ENCODE measurements around the gene PRR30. TPM values are rescaled to one million over a fixed set of nuclear protein-coding genes. Genes with fewer than 3 reads are reported as not detected.
"Not testable (repeated sequence)": the region's sequence is repeated elsewhere in the genome, so short reads cannot be mapped to it uniquely, and the experiment has no call there.

The PRR30 gene
- total RNA-seq, 4 donors from 2014 or later: not detected

GRCh38 chr2:27182346-27182745 lies 43.1 kb upstream of the PRR30 start:
- Histone ChIP-seq H3K27ac (replicated peaks in 1 of 4) (no peak overlapping the region), H3K36me3 (no peaks in the 10 kb centered on the region), H3K9me3 (no peaks in the 10 kb centered on the region), H3K4me3 (no peak overlapping the region), H3K4me1 (peaks cover 8 to 21% (median 18%) of the 10 kb centered on the region in 4 donors), H3K27me3 (peaks cover 0 to 15% (median 0%) of the 10 kb centered on the region in 4 donors)
- TF ChIP-seq CTCF (IDR thresholded peaks at IDR 0.05) (no peak), POLR2AphosphoS5 (IDR thresholded peaks at IDR 0.05) (no peak), POLR2A (IDR thresholded peaks at IDR 0.05; ENCODE audit: low read depth) (no peak), EP300 (IDR thresholded peaks at IDR 0.05) (no peak)
- no peak for DNase-seq (ENCODE audit: extremely low spot score)
- intact Hi-C loops (cut with DNase I): no loop called here
- WGBS: 66% methylated on average over 4 of the region's 4 CpGs

DNA sequence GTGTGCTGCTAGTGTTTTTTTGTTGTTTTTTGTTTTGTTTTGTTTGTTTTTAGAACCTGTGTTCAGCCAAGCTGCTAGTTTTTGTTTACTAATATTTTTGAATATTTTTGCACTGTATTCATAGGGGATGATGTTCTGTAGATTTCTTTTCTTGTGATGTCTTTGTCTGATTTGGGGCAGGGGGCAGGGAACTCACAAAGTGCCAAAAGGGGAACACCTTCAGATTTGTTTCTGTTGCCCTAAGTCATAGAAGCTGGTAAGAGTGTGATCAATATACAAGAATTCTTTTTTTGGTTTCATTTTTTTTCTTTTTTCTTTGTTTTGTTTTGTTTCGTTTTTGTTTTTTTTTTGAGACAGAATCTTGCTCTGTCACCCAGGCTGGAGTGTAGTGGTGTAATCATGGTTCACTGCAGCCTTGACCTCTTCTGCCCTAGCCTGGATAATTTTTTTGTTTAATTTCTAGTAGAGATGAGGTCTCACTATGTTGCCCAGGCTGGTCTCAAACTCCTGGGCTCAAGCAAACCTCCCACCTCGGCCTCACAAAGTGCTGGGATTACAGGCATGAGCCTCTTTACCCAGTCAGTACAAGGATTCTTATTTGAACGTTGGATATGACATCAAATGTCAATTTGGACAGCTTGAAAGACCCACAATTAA lies 40.3 kb upstream of the PRR30 start:
- WGBS: 71% methylated on average over 3 of the region's 3 CpGs
- intact Hi-C loops (cut with DNase I): no loop called here
- Histone ChIP-seq H3K27me3 (peaks cover 0 to 28% (median 0%) of the 10 kb centered on the region in 4 donors), H3K4me3 (no peak overlapping the region), H3K27ac (replicated peaks in 1 of 4) (no peak overlapping the region), H3K9me3 (no peaks in the 10 kb centered on the region), H3K36me3 (no peaks in the 10 kb centered on the region), H3K4me1 (peaks cover 0 to 3% (median 2%) of the 10 kb centered on the region in 4 donors)
- no peak for DNase-seq (ENCODE audit: extremely low spot score)
- TF ChIP-seq POLR2AphosphoS5 (IDR thresholded peaks at IDR 0.05): no peak
- TF ChIP-seq EP300 (IDR thresholded peaks at IDR 0.05): no peak
- no peak for TF ChIP-seq CTCF (IDR thresholded peaks at IDR 0.05)
- no peak for TF ChIP-seq POLR2A (IDR thresholded peaks at IDR 0.05; ENCODE audit: low read depth)

DNA sequence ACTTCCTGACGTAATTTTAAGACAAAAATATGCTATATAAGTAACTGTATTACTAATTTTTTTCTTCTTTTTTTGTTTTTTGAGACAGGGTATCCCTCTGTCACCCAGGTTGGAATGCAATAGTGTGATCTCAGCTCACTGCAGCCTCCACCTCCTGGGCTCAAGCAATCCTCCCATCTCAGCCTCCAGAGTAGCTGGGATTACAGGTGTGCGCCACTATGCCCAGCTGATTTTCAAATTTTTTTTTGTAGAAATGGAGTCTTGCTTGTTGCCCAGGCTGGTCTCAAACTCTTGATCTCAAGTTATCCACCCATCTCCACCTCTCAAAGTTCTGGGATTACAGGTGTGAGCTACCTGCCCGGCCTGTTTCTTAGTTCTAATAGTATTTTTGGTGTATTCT lies 39.3 kb upstream of the PRR30 start:
- H3K36me3 ChIP-seq: no peaks in the 10 kb centered on the region
- intact Hi-C loops (cut with DNase I): no loop called here
- no peak overlapping the region for H3K27ac ChIP-seq (replicated peaks in 1 of 4)
- H3K27me3 ChIP-seq: peaks cover 0 to 28% (median 0%) of the 10 kb centered on the region in 4 donors
- no peaks in the 10 kb centered on the region for H3K9me3 ChIP-seq
- H3K4me3 ChIP-seq: no peak overlapping the region
- no peaks in the 10 kb centered on the region for H3K4me1 ChIP-seq
- 81% methylated on average over 3 of the region's 3 CpGs for WGBS
- DNase-seq (ENCODE audit: extremely low spot score): no peak
- no peak for TF ChIP-seq CTCF (IDR thresholded peaks at IDR 0.05)
- no peak for TF ChIP-seq EP300 (IDR thresholded peaks at IDR 0.05)
- TF ChIP-seq POLR2AphosphoS5 (IDR thresholded peaks at IDR 0.05): no peak
- TF ChIP-seq POLR2A (IDR thresholded peaks at IDR 0.05; ENCODE audit: low read depth): no peak

- intact Hi-C loops (cut with DNase I): no loop called here
- Histone ChIP-seq H3K27ac (replicated peaks in 1 of 4) (no peak overlapping the region), H3K4me3 (no peak overlapping the region), H3K27me3 (peaks cover 0 to 33% (median 0%) of the 10 kb centered on the region in 4 donors), H3K4me1 (no peaks in the 10 kb centered on the region), H3K36me3 (no peaks in the 10 kb centered on the region), H3K9me3 (no peaks in the 10 kb centered on the region)
- no peak for TF ChIP-seq CTCF (IDR thresholded peaks at IDR 0.05)
- TF ChIP-seq EP300 (IDR thresholded peaks at IDR 0.05): no peak
- no peak for TF ChIP-seq POLR2AphosphoS5 (IDR thresholded peaks at IDR 0.05)
- no peak for TF ChIP-seq POLR2A (IDR thresholded peaks at IDR 0.05; ENCODE audit: low read depth)
- WGBS: 82% methylated on average over 15 of the region's 15 CpGs
- no peak for DNase-seq (ENCODE audit: extremely low spot score)
These were observed 38.5 kb upstream of the PRR30 start for GRCh38 chr2:27177441-27178351.

GRCh38 chr2:27175781-27176180 lies 36.6 kb upstream of the PRR30 start:
- H3K36me3 ChIP-seq; H3K4me3 ChIP-seq; DNase-seq (ENCODE audit: extremely low spot score); H3K4me1 ChIP-seq; H3K27ac ChIP-seq (replicated peaks in 1 of 4); intact Hi-C loops (cut with DNase I); H3K9me3 ChIP-seq: not testable (repeated sequence)
- WGBS: 95% methylated on average over 4 of the region's 4 CpGs
- peaks cover 0 to 33% (median 0%) of the 10 kb centered on the region in 4 donors for H3K27me3 ChIP-seq

Data from esophagus muscularis mucosa (tissue), 4 donors.